ENCODE results near the gene RCOR2. TPM values are rescaled to one million over a fixed set of nuclear protein-coding genes. Genes with fewer than 3 reads are reported as not detected.

The RCOR2 gene
- total and polyA plus RNA-seq, 2 of the 4 experiments (the other 2 are of a cell fraction), result 0.90 to 2.0 TPM

- ChIA-PET POLR2A (ENCODE audit: unreplicated experiment) (no interaction called here), CTCF (no interaction called here)
- dilution Hi-C loops (cut with HindIII; ENCODE audit: low sequenced_read_pairs, unreplicated experiment) (no loop called here), intact Hi-C loops (cut with micrococcal nuclease) (no loop called here), in situ Hi-C loops (cut with MboI; ENCODE audit: low sequenced_read_pairs) (no loop called here)
- no CpG with 5 or more reads among the region's 6 CpGs for WGBS, 2 experiments (ENCODE audit: extremely low coverage in 2 of 2, insufficient read length in 1 of 2)
- no peak overlapping the region for H2BK5ac ChIP-seq (ENCODE audit: low read depth, low read length, poor library complexity, severe bottlenecking)
- no TSS peak for BruUV-seq (replicated peaks)
- H3K23ac ChIP-seq (ENCODE audit: low read depth, low read length), result no peak overlapping the region
- no peak overlapping the region for H3K9ac ChIP-seq (ENCODE audit: low read depth, low read length)
- H3K4me3 ChIP-seq (ENCODE audit: insufficient read depth, low read depth, low read length), result no peak overlapping the region
- H3K4me1 ChIP-seq (ENCODE audit: control insufficient read depth, insufficient read depth, low read length), result no peaks in the 10 kb centered on the region
- no peak for TF ChIP-seq SMC3 (IDR thresholded peaks at IDR 0.05; ENCODE audit: low read depth, low read length)
- no peak for TF ChIP-seq CHD1 (IDR thresholded peaks at IDR 0.05; ENCODE audit: low read depth, low read length)
- TF ChIP-seq, protein P1, sequence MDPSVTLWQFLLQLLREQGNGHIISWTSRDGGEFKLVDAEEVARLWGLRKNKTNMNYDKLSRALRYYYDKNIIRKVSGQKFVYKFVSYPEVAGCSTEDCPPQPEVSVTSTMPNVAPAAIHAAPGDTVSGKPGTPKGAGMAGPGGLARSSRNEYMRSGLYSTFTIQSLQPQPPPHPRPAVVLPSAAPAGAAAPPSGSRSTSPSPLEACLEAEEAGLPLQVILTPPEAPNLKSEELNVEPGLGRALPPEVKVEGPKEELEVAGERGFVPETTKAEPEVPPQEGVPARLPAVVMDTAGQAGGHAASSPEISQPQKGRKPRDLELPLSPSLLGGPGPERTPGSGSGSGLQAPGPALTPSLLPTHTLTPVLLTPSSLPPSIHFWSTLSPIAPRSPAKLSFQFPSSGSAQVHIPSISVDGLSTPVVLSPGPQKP (IDR thresholded peaks at IDR 0.05; ENCODE audit: borderline replicate concordance, low read depth, low read length), result no peak
- no peak for TF ChIP-seq USF2 (IDR thresholded peaks at IDR 0.05; ENCODE audit: low read depth, low read length)
- TF ChIP-seq, protein P2, sequence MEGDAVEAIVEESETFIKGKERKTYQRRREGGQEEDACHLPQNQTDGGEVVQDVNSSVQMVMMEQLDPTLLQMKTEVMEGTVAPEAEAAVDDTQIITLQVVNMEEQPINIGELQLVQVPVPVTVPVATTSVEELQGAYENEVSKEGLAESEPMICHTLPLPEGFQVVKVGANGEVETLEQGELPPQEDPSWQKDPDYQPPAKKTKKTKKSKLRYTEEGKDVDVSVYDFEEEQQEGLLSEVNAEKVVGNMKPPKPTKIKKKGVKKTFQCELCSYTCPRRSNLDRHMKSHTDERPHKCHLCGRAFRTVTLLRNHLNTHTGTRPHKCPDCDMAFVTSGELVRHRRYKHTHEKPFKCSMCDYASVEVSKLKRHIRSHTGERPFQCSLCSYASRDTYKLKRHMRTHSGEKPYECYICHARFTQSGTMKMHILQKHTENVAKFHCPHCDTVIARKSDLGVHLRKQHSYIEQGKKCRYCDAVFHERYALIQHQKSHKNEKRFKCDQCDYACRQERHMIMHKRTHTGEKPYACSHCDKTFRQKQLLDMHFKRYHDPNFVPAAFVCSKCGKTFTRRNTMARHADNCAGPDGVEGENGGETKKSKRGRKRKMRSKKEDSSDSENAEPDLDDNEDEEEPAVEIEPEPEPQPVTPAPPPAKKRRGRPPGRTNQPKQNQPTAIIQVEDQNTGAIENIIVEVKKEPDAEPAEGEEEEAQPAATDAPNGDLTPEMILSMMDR (conservative IDR thresholded peaks at IDR 0.05; ENCODE audit: low read depth, low read length), result no peak
- no peak for TF ChIP-seq POLR2A (IDR thresholded peaks at IDR 0.05; ENCODE audit: low read depth, low read length)
- no peak for TF ChIP-seq CEBPB (IDR thresholded peaks at IDR 0.05; ENCODE audit: low read depth, low read length)
- no peak for TF ChIP-seq RAD21 (IDR thresholded peaks at IDR 0.05; ENCODE audit: low read length)
- TF ChIP-seq BHLHE40 (IDR thresholded peaks at IDR 0.05; ENCODE audit: low read depth, low read length), result no peak
- TF ChIP-seq MAFK (IDR thresholded peaks at IDR 0.05; ENCODE audit: low read depth, low read length), result no peak
- TF ChIP-seq NFE2L2 (IDR thresholded peaks at IDR 0.05; ENCODE audit: low read depth, low read length), result no peak
- TF ChIP-seq FOS (IDR thresholded peaks at IDR 0.05; ENCODE audit: low read depth, low read length), result no peak
- TF ChIP-seq RCOR1 (IDR thresholded peaks at IDR 0.05; ENCODE audit: insufficient replicate concordance, low read length), result no peak
- no peak for TF ChIP-seq MXI1 (IDR thresholded peaks at IDR 0.05; ENCODE audit: borderline replicate concordance, low read depth, low read length)
- no peak for TF ChIP-seq RFX5 (IDR thresholded peaks at IDR 0.05; ENCODE audit: low read depth, low read length)
- TF ChIP-seq MAZ (IDR thresholded peaks at IDR 0.05; ENCODE audit: borderline replicate concordance, low read depth, low read length), result no peak
- no peak overlapping the region for H3K56ac ChIP-seq (ENCODE audit: extremely low read depth, insufficient read depth, low read length)
- H3K9me3 ChIP-seq (ENCODE audit: control insufficient read depth, insufficient read depth, low read length), result no peaks in the 10 kb centered on the region
- H3K79me1 ChIP-seq (ENCODE audit: low read depth in 1 of 2, low read length in 2 of 2), result peaks cover 3 to 14% of the 10 kb centered on the region in 2 experiments; a peak in 2 of 4 replicates
- no peak overlapping the region for H2BK15ac ChIP-seq (ENCODE audit: low read depth, low read length)
- peaks cover 72% of the 10 kb centered on the region for H3K36me3 ChIP-seq (ENCODE audit: control insufficient read depth, insufficient read depth, low read length)
- no peak overlapping the region for H2BK20ac ChIP-seq (ENCODE audit: low read depth, low read length)
- H2AK9ac ChIP-seq (replicated peaks; ENCODE audit: low read depth, low read length, poor library complexity), result no peak overlapping the region
- no peak overlapping the region for H3K4me2 ChIP-seq (ENCODE audit: low read depth, low read length)
- no peak overlapping the region for H3K4ac ChIP-seq (ENCODE audit: low read depth, low read length)
- no peak overlapping the region for H4K8ac ChIP-seq (ENCODE audit: low read depth in 2 of 2, low read length in 2 of 2)
- H3K14ac ChIP-seq (replicated peaks; ENCODE audit: low read depth, low read length), result no peak overlapping the region
- ATAC-seq (ENCODE audit: low read depth) (peak; percentile 27; the same call in 1 of the 2 replicates), DNase-seq (peak; percentile 19)
- no peak overlapping the region for H2AK5ac ChIP-seq (ENCODE audit: low read depth, low read length)
- H4K5ac ChIP-seq (ENCODE audit: low read depth, low read length), result no peak overlapping the region
- H3K27ac ChIP-seq (ENCODE audit: insufficient read depth, low read length), result no peak overlapping the region
- no peak overlapping the region for H3K18ac ChIP-seq (ENCODE audit: low read depth, low read length)
- no peak overlapping the region for H4K91ac ChIP-seq (ENCODE audit: insufficient read depth, low read depth, low read length)
- no peaks in the 10 kb centered on the region for H3K9me1 ChIP-seq (ENCODE audit: insufficient read depth, low read length)
- H3K27me3 ChIP-seq (ENCODE audit: control insufficient read depth, insufficient read depth, low read length), result no peaks in the 10 kb centered on the region
- peaks cover 5% of the 10 kb centered on the region for H4K20me1 ChIP-seq (ENCODE audit: insufficient read depth, low read length)
- no peak overlapping the region for H2AFZ ChIP-seq (replicated peaks; ENCODE audit: low read length, poor library complexity)
- no peak overlapping the region for H2BK120ac ChIP-seq (ENCODE audit: low read depth, low read length)
Observed at GRCh38 chr11:63905179-63905578, 11.8 kb downstream of the RCOR2 start.
